HK-2 (cell line): Measurements from ENCODE around the gene MSLN.

Source experiments
- DNase-seq: peaks from one replicate; pipeline ENCODE4 v3.0.0-alpha.2; 2018; ENCODE audit not compliant: unreplicated experiment

MSLN gene

DNA sequence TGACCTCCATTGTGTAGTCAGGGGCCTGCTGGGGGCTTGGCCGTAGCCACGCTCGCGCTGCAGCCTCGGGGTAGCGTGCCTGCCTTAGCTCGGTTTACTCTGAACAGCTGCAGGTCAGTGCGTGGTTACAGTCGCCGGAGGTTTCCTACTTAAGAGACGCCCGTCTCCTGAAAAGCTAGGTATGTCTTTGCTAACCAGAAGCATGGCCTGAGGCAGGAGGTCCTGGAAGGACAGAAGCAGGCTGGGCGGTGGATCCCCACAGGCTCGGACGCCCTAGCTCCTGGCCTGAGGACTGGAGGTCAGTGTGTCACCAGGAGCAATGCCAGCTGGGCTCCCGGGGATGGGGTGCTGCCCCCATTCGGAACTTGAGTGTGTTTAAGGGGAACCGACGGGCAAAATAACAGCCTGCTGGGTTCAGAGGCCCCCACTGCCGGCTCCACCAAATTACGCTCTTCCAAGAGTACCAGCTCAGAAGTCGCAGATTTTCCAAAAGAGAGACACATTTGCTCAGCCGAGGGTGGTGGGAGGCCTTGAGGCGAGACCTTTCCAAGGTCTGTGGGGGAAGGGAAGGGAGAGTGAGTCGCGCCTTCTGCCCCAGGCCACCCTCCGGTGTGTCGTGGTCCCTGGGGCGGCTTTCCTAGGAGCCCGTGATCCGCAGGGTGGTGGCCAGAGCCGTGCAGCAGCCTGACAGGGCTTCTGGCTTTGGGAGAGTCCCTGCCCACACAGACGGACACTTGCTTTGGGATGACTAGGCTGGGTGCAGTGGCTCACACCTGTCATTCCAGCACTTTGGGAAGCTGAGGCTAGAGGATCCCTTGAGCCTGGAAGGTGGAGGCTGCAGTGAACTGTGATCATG is 43.9 kb downstream of the MSLN start:
- no peak for DNase-seq

DNA sequence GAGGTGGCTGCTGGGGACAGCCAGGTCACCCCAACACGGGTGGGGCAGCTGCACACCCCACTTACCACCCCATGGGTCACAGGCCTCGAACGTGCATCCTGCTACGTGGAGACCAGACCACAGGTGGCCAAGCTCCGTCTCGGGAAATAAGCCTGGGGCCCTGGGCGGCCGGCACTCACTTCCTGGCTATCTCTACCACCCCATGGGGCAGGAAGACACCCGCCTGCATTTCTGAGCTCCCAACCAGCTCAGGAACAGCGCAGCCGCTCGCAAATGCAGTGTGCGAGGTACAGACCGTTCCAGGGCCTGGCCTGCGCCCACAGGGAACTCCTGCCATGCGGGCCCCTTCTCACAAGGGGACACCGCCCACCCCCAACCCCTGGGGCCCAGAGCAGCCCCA is 44.9 kb downstream of the MSLN start:
- DNase-seq, result no peak

DNA sequence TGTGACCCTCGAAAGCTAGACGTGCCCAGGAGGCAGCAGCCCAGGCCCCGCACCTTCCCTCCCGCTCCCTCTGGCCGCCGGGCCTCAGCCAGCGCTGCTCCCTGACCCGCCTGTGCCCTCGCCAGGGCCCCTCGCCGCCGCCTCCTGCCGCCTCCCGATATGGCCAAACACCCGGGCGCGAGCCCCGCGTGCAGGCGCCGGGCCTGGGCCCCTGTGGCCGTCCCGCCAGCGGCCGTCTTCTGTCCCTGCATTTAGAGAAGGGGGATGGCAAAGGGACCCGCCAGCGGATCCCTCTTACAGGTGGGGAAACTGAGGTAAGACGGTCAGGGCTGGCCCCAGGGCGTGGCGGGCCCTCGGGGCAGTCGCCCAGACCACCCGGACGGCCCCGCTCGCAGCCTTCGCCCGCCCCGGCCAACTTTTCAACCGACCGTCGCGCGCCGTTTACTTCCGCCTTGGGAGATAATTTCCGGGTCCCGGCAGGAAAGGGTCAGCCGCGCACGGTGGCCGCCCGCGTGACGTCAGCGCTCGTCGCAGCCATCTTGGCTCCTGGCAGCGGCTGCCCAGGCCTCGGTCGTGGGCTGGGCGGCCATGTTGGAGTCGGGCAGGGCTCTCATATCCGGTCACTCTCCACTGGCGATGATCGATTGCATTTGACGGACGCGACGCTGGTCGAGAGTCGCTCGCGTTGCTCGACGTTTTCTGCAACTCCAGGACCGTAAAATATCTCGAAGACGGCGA is 47.0 kb downstream of the MSLN start:
- no peak for DNase-seq

DNA sequence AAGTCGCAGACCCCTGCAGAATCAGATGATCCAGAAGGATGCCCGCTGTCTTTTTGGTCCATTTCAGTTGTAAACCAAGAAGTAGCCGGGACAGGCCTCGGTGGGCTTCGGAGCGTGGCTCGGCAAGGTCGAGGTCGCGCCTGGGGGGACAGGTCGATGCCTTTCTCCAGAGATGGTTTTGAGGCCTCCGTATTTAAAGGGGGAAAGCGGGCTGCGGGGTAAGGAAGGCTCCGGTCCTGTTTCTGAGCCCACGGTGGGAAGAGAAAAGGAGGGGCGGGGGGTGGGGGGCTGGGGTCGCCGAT is 47.5 kb downstream of the MSLN start:
- DNase-seq, result no peak

DNA sequence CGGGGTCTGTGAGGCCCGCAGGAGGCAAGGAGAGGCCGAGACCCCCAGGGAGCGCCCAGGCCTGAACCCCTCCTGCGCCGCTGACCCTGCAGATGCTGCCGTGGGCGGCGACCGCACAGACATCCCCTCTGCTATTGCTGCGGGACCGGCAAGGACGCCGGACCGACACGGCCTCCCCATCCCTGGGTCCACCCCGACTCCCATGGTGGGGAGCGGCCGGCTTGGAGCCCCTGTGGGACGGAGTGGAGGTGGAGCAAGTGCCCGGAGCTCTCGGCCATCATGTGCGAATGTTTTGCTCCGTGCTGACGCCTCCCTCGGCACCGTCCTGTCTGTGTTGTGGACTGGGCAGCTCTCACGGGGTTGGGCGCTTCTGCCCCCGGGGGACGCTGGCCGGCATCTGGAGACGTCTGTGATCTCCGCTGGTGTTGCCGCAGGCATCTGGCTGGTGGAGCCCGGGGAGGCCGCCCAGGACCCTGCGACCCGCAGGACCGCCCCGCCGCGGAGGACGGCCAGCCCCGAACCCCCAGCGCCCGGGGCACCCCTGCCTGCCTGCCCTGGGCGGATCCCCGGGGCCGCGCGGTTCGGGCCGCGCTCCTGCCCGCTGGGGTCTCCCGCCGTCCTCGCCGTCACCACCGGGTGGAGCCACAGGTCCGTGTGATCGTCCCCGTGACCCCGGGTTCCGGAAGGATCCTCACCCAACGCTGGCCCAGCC is 52.8 kb downstream of the MSLN start:
- DNase-seq, result no peak

DNA sequence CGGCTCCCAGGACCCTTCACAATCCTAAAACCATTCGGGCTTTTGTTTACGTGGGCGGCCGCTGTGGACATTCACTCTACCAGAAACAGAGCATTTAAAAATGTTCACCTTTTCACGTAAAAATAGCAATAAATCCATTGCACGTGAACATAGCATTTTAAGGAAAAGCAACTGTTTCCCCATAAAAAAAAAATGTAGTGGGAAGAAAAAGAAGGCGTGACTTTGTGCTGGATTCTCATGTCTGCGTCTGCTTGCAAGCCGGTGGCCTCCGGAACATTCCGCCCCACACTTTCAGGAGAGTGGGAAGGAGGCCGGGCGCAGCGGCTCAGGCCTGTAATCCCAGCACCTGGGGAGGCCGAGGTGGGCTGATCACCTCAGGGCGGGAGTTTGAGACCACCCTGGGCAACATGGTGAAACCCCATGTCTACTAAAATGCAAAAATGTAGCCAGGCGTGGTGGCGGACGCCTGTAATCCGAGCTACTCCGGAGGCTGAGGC is 53.4 kb downstream of the MSLN start:
- DNase-seq, result no peak

DNA sequence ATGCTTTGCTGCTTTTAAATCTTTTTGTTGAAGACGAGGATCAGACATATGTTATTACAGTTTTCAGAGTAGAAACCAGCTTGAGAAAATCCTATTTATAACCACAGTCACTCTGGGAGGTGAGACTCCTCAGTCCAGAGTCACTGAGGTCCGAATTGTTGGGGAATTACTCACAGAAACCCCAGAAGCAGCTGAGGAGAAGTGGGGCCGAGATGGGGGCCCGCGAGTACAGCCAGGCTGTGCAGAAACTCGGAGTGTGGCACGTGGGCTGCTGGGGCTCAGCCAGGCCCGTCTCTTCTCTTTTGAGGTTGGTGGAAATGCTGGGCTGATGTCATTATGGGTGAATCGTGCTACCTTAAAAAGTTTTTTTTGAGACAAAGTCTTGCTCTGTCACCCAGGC is 54.4 kb downstream of the MSLN start:
- peak; percentile 47 for DNase-seq

DNA sequence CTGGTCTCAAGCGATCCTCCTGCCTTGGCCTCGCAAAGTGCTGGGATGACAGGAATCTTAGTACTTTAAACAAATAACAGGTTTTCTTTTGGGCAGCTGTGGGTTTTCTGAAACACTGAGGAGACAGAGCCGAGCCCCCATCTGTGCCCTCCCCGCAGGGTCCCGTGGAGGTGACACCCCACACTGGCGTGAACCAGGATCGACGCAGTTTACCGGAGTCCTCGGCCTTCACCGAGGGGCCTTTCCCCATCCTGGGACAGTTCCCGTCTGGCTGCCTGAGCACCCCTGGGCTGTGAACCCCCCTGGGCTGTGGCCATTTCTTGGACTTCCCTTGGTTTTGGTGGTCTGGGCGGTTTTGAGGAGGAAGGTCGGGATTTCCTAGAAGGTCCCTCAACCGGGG is 55.3 kb downstream of the MSLN start:
- no peak for DNase-seq

DNA sequence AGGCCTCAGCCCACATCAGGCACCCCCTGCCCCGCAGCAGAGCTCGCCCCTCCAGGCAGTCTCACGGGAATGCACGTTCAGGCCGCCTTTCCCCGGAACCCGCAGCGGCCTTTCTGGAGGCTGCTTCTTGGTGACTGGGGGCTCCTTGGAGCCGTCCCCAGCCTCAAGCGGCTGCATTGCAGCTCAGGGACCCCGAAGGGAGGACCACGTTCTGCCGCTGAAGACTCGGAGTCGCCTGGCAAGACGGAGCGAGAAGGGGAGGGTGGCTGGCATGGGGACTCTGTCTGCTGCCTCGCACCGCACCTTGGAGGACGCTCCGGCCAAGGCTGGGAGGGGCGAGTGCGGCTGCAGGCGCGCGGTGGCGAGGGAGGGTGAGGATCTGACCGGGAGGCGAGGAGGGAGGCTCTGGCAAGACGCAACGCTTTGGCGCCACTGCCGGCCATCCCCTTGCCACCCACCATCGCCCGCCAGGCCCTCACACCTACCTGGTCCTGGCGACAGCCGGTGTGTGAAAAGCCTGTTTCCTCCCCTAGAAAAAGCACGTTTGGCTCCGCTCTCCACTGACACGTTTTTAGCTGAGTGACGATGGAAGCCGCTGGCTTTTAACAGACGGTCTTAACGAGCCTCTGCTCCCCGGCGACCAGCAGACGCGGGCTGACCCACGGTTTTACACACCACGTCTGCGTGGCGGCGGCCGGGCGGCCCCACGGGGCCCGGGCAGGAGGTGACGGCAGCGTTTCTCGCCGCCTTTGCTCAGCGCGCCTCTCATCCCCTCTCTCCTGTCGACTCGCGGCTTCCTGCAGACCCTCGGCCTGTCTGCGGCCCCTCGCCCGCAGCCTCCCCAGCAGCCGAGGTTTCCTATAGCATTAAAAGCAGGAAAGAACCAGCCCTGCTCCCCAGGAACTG is 56.7 kb downstream of the MSLN start:
- DNase-seq, result no peak

DNA sequence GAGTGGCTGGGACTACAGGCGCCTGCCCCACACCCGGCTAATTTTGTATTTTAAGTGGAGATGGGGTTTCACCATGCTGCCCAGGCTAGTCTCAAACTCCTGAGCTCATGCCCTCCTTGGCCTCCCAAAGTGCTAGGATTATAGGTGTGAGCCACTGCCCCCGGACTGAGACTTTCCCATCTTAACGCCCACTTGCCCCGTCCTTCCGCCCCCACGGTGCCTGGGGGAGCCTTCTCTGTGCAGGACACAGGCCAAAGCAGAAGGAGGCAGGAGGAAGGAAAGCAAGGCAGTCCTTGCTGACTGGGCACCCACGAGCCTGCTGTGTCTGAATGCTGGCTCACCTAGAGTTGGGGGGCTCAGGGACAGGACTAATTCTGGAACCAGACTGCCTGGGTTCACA is 57.6 kb downstream of the MSLN start:
- DNase-seq, result no peak
